Endothelial cell of umbilical vein (primary cell): ENCODE results near the gene SHISA7. TPM values are rescaled to one million over a fixed set of nuclear protein-coding genes. Genes with fewer than 3 reads are reported as not detected.

Source experiments
- BruUV-seq: library from RNA; stranded (reverse); fragments of 400-500 nt; replicated peaks from 2 replicates; lab custom pipeline; 2021; lab: Mats Ljungman, UMichigan
- CTCF ChIA-PET: fragments of 300-600, 350-600 bp; sonication (Branson Sonifier 250); formaldehyde crosslinking; loops from one replicate; lab custom pipeline; 2021; ENCODE audit warnings: antibody characterized with exemption, inconsistent platforms; lab: Charles Lee
- POLR2A ChIA-PET: fragments of 300-600, 350-600 bp; sonication (Branson Sonifier 250); formaldehyde crosslinking; loops from one replicate; lab custom pipeline; 2021; ENCODE audit warnings: antibody characterized with exemption, inconsistent platforms; lab: Charles Lee
- DNase-seq: peaks from one replicate; pipeline ENCODE4 v3.0.0-alpha.2; 2011; ENCODE audit warnings: low read depth, low spot score
- FAIRE-seq: peaks from 2 replicates; lab custom pipeline; 2011; peaks lifted over from hg19 to GRCh38; lab: Jason Lieb, UNC
- H2AFZ ChIP-seq: 2 replicates; pipeline ENCODE4 v1.6.0; 2012; ENCODE audit warnings: low read depth, low read length, control low read depth, inconsistent platforms
- H3K27ac ChIP-seq: 2 replicates; pipeline ENCODE4 v1.5.1; 2011; ENCODE audit warnings: low read depth, mild to moderate bottlenecking, control low read depth, low read length, moderate library complexity; ENCODE audit not compliant: insufficient read depth
- H3K27me3 ChIP-seq, 2 experiments: 2 replicates each; pipeline versions ENCODE4 v1.6.0 to v1.6.1; 2011; ENCODE audit warnings: low read length in 2 of 2, mixed read lengths in 1 of 2; ENCODE audit not compliant: control insufficient read depth in 2 of 2, insufficient read depth in 2 of 2
- H3K36me3 ChIP-seq, 2 experiments: 2 replicates in 1 of 2; 3 replicates in 1 of 2; pipeline ENCODE4 v1.5.1; 2011; ENCODE audit warnings: low read length in 2 of 2, mild to moderate bottlenecking in 1 of 2, moderate library complexity in 1 of 2; ENCODE audit not compliant: control insufficient read depth in 2 of 2, insufficient read depth in 2 of 2; ENCODE audit errors: extremely low read depth in 1 of 2
- H3K4me1 ChIP-seq: 3 replicates; pipeline ENCODE4 v1.5.1; 2011; ENCODE audit warnings: mild to moderate bottlenecking, low read length; ENCODE audit not compliant: control insufficient read depth, insufficient read depth; ENCODE audit errors: extremely low read depth
- H3K4me2 ChIP-seq: 2 replicates; pipeline ENCODE4 v1.6.1; 2011; ENCODE audit warnings: low read length, control low read depth, mixed read lengths; ENCODE audit not compliant: insufficient read depth
- H3K4me3 ChIP-seq, 3 experiments: fragments of 200-600 bp in 1 of 3; sonication (generic), shearing (Covaris generic) in 1 of 3; replicated peaks in 1 of 3; 2 replicates each; pipeline ENCODE4 v1.5.1; 2011 to 2016; ENCODE audit warnings: control low read depth in 3 of 3, low read length in 3 of 3, mild to moderate bottlenecking in 2 of 3, inconsistent platforms in 1 of 3, low read depth in 1 of 3, moderate library complexity in 1 of 3; ENCODE audit not compliant: insufficient read depth in 1 of 3
- H3K79me2 ChIP-seq: 2 replicates; pipeline ENCODE4 v1.6.0; 2012; ENCODE audit warnings: low read length, inconsistent platforms; ENCODE audit not compliant: control insufficient read depth, insufficient read depth
- H3K9ac ChIP-seq: replicated peaks from 2 replicates; pipeline ENCODE3; 2011; ENCODE audit warnings: low read length, control low read depth; ENCODE audit not compliant: insufficient read depth; ENCODE audit errors: extremely low read depth
- H3K9me1 ChIP-seq: replicated peaks from 3 replicates; pipeline ENCODE4 v1.6.0; 2011; ENCODE audit warnings: mild to moderate bottlenecking, low read length; ENCODE audit not compliant: control insufficient read depth, insufficient read depth; ENCODE audit errors: extremely low read depth
- H3K9me3 ChIP-seq: replicated peaks from 2 replicates; pipeline ENCODE4 v1.5.1; 2012; ENCODE audit warnings: low read length, inconsistent platforms; ENCODE audit not compliant: control insufficient read depth, insufficient read depth
- H4K20me1 ChIP-seq: replicated peaks from 2 replicates; pipeline ENCODE3; 2011; ENCODE audit warnings: mild to moderate bottlenecking, low read length; ENCODE audit not compliant: control insufficient read depth, insufficient read depth; ENCODE audit errors: extremely low read depth
- EZH2 ChIP-seq: IDR thresholded peaks from 2 replicates; pipeline ENCODE4 v1.6.1; 2012; ENCODE audit warnings: borderline replicate concordance, low read depth, mild to moderate bottlenecking, moderate library complexity, low read length, inconsistent platforms; ENCODE audit not compliant: severe bottlenecking
- FOS ChIP-seq: IDR thresholded peaks from 2 replicates; pipeline ENCODE4 v1.6.1; 2011; ENCODE audit warnings: mild to moderate bottlenecking, low read length, moderate library complexity, borderline replicate concordance; ENCODE audit not compliant: insufficient read depth
- GATA2 ChIP-seq: IDR thresholded peaks from 2 replicates; pipeline ENCODE4 v1.7.0; 2011; ENCODE audit warnings: low read depth, mild to moderate bottlenecking, moderate library complexity, mixed read lengths, low read length; ENCODE audit not compliant: insufficient read length, insufficient read depth
- JUN ChIP-seq: IDR thresholded peaks from 2 replicates; pipeline ENCODE4 v1.6.1; 2011; ENCODE audit warnings: borderline replicate concordance, low read depth; ENCODE audit not compliant: insufficient read length, insufficient read depth
- MYC ChIP-seq: IDR thresholded peaks from one replicate; pipeline ENCODE4 v1.6.1; 2011; ENCODE audit warnings: mild to moderate bottlenecking, low read depth, low read length
- POLR2A ChIP-seq: IDR thresholded peaks from 2 replicates; pipeline ENCODE4 v1.6.1; 2012; ENCODE audit warnings: low read depth, mild to moderate bottlenecking, control low read depth, low read length
- POLR2AphosphoS5 ChIP-seq: IDR thresholded peaks from 2 replicates; pipeline ENCODE4 v1.6.1; 2012; ENCODE audit warnings: low read depth, mild to moderate bottlenecking, control low read depth, low read length, moderate library complexity; ENCODE audit not compliant: insufficient read depth
- dilution Hi-C: fragments of 300-500 bp; cut with MboI; formaldehyde crosslinking; loops from one replicate; pipeline ENCODE4 v1.15.0; 2019; ENCODE audit warnings: low sequenced_read_pairs; ENCODE audit not compliant: extremely low pct_ligation_motif_present
- intact Hi-C: fragments of 100-400 bp; cut with micrococcal nuclease; formaldehyde crosslinking; loops from one replicate; pipeline ENCODE4 v1.10.0; 2022
- polyA plus RNA-seq, 4 experiments: library from polyadenylated mRNA; depleted of rRNA in 3 of 4; stranded (reverse) in 3 of 4; unstranded in 1 of 4; fragments of >200 nt; gene quantifications; 2 replicates each; pipeline versions ENCODE4 v1.2.1 to v1.2.3, GENCODE V29; 2011 to 2012; ENCODE audit warnings: missing spikeins in 1 of 4
- total RNA-seq: library from RNA; stranded (reverse); gene quantifications from 2 replicates; pipeline ENCODE4 v1.2.3, GENCODE V29; 2021
- TF ChIP-seq, protein P1 (sequence below), 2 donors: IDR thresholded peaks; 1 replicate in 1 of 2; 2 replicates in 1 of 2; pipeline ENCODE4 v1.5.1; 2011; ENCODE audit warnings: low read length in 2 of 2, mild to moderate bottlenecking in 2 of 2, moderate library complexity in 2 of 2, control low read depth in 1 of 2, inconsistent platforms in 1 of 2, low read depth in 1 of 2; ENCODE audit not compliant: insufficient read depth in 1 of 2; ENCODE audit errors: extremely low read depth in 1 of 2
- TF ChIP-seq, protein P2 (sequence below): IDR thresholded peaks from 2 replicates; pipeline ENCODE4 v1.6.1; 2011; ENCODE audit not compliant: insufficient read depth, insufficient read length

SHISA7 gene
- total and polyA plus RNA-seq, 2 donors (not counting 3 experiments of a cell fraction or from before 2014, with no cell fraction given) = not detected

DNA sequence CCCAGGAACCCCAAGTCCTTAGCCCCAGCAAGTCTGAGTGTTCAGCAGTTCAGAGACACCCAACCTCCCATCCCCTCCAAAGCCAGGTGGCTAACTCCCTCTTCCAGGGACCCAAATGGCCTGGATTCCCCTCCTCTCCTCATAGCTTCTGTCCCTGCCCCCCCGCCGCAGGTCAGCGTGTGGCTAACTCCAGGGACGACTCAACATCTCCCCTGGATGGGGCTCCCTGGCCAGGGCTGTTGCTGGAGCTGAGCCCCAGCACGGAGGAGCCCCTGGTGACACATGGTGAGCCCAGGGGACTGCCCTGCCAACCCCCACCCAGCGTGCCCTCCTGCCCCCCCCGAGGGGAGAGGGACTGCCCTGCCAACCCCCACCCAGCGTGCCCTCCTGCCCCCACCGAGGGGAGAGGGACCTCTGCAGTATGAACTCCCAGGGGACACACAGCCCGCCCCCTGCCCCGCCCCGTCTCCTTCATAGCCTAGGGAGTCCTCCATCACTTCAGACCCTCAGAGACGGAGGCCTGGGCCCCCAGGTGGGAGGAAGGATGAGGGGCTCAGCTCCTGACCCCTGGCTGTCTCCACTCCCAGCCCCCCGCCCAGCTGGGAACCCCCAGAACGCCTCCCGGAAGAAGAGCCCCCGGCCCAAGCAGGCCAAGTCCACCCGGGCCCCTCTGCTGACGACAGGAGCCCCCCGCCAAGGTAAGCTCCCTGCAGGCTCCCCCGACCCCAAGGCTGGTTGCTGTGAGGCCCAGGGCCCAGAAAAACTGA lies 46.8 kb upstream of the SHISA7 start:
- Histone ChIP-seq H2AFZ (no peak overlapping the region), H3K27me3 (no peaks in the 10 kb centered on the region), H3K27ac (no peak overlapping the region), H3K79me2 (peaks cover 2% of the 10 kb centered on the region), H3K4me2 (no peak overlapping the region), H3K4me1 (peaks cover 30% of the 10 kb centered on the region), H3K9me3 (no peaks in the 10 kb centered on the region), H4K20me1 (no peaks in the 10 kb centered on the region), H3K36me3 (no peaks in the 10 kb centered on the region), H3K9me1 (no peaks in the 10 kb centered on the region), H3K9ac (no peak overlapping the region), H3K4me3 (no peak overlapping the region)
- POLR2A ChIA-PET = no interaction called here
- dilution Hi-C loops (no loop called here), intact Hi-C loops (no loop called here)
- CTCF ChIA-PET = interaction anchor here (0.7 to 6.1 kb wide), 3 partner anchors 14 to 22 kb away, joined by 3 to 91 read pairs (median 3); no protein-coding TSS in a partner anchor
- FAIRE-seq = no peak
- no peak for DNase-seq
- TF ChIP-seq GATA2 (no peak), MYC (no peak), FOS (no peak), EZH2 (no peak), JUN (no peak), POLR2AphosphoS5 (no peak), POLR2A (no peak)
- TF ChIP-seq, protein P1, sequence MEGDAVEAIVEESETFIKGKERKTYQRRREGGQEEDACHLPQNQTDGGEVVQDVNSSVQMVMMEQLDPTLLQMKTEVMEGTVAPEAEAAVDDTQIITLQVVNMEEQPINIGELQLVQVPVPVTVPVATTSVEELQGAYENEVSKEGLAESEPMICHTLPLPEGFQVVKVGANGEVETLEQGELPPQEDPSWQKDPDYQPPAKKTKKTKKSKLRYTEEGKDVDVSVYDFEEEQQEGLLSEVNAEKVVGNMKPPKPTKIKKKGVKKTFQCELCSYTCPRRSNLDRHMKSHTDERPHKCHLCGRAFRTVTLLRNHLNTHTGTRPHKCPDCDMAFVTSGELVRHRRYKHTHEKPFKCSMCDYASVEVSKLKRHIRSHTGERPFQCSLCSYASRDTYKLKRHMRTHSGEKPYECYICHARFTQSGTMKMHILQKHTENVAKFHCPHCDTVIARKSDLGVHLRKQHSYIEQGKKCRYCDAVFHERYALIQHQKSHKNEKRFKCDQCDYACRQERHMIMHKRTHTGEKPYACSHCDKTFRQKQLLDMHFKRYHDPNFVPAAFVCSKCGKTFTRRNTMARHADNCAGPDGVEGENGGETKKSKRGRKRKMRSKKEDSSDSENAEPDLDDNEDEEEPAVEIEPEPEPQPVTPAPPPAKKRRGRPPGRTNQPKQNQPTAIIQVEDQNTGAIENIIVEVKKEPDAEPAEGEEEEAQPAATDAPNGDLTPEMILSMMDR (IDR thresholded peaks at IDR 0.05; ENCODE audit: extremely low read depth in 1 of 2, insufficient read depth in 1 of 2, low read depth in 1 of 2, low read length in 2 of 2) = no peak
- TF ChIP-seq, protein P2, sequence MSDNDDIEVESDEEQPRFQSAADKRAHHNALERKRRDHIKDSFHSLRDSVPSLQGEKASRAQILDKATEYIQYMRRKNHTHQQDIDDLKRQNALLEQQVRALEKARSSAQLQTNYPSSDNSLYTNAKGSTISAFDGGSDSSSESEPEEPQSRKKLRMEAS = no peak
- no TSS peak for BruUV-seq
